ENCODE data around the gene ALDH1L2. TPM values are rescaled to one million over a fixed set of nuclear protein-coding genes. Genes with fewer than 3 reads are reported as not detected.

ALDH1L2 gene
- total RNA-seq, 1 experiment from 2014 or later: 1.9 TPM

GRCh38 chr12:105024928-105025327 lies 59.3 kb downstream of the ALDH1L2 start:
- no peak overlapping the region for H3K14ac ChIP-seq (ENCODE audit: insufficient read depth, low read length)
- H3K79me2 ChIP-seq (ENCODE audit: insufficient read depth, low read length): no peaks in the 10 kb centered on the region
- no peak overlapping the region for H2BK20ac ChIP-seq (ENCODE audit: low read depth, low read length, poor library complexity, severe bottlenecking)
- H3K23ac ChIP-seq (ENCODE audit: insufficient read length, low read depth, low read length): no peak overlapping the region
- peaks cover 7 to 8% of the 10 kb centered on the region in 2 experiments; a peak in 3 of 4 replicates for H3K4me1 Mint-ChIP-seq
- H2AK5ac ChIP-seq (ENCODE audit: insufficient read length, low read length): no peak overlapping the region
- no peak overlapping the region for H4K8ac ChIP-seq (replicated peaks; ENCODE audit: insufficient read length, low read depth, low read length)
- H3K9ac ChIP-seq (ENCODE audit: extremely low read depth, insufficient read length, low read length): no peak overlapping the region
- H3K4me2 ChIP-seq (ENCODE audit: insufficient read depth, insufficient read length, low read length): no peak overlapping the region
- no peak overlapping the region for H4K91ac ChIP-seq (ENCODE audit: insufficient read length, low read depth, low read length)
- no peaks in the 10 kb centered on the region for H3K4me1 ChIP-seq (ENCODE audit: insufficient read depth, low read length)
- no peak overlapping the region for H2BK15ac ChIP-seq (ENCODE audit: low read depth, low read length)
- DNase-seq: no peak
- no peak overlapping the region for H3K18ac ChIP-seq (ENCODE audit: insufficient read length, low read depth, low read length)
- H3K27me3 Mint-ChIP-seq (ENCODE audit: low read depth): no peaks in the 10 kb centered on the region
- no peak overlapping the region for H3K4ac ChIP-seq (ENCODE audit: low read depth, low read length)
- no peaks in the 10 kb centered on the region for H3K27me3 ChIP-seq (ENCODE audit: insufficient read depth, low read length)
- H4K20me1 ChIP-seq (ENCODE audit: control insufficient read depth, insufficient read depth, insufficient read length): no peaks in the 10 kb centered on the region
- no peaks in the 10 kb centered on the region for H3K79me1 ChIP-seq (ENCODE audit: insufficient read depth, low read depth, low read length, poor library complexity, severe bottlenecking)
- H2BK5ac ChIP-seq (ENCODE audit: insufficient read length, low read length): no peak overlapping the region
- H3T11ph ChIP-seq (ENCODE audit: low read length): no peak overlapping the region
- no peak overlapping the region for H2BK12ac ChIP-seq (ENCODE audit: insufficient read length, low read depth, low read length)
- H3K56ac ChIP-seq (ENCODE audit: insufficient read length, low read depth, low read length): no peak overlapping the region
- H2BK120ac ChIP-seq (ENCODE audit: low read depth, low read length, poor library complexity, severe bottlenecking): no peak overlapping the region
- H3K27ac ChIP-seq (ENCODE audit: insufficient read length, low read depth, low read length): no peak overlapping the region
- H3K9me3 ChIP-seq (ENCODE audit: control insufficient read depth, low read depth, low read length): no peaks in the 10 kb centered on the region
- WGBS (ENCODE audit: extremely low coverage, insufficient read length, low lambda C conversion rate): no CpG with 5 or more reads among the region's 2 CpGs
- no peaks in the 10 kb centered on the region for H3K23me2 ChIP-seq (ENCODE audit: insufficient read length, low read depth, low read length, poor library complexity, severe bottlenecking)
- TF ChIP-seq CTCF (conservative IDR thresholded peaks at IDR 0.05): no peak
- no peak overlapping the region for H3K4me3 Mint-ChIP-seq
- H2AFZ ChIP-seq (ENCODE audit: low read length): no peak overlapping the region
- no peaks in the 10 kb centered on the region for H3K9me3 Mint-ChIP-seq
- no peak overlapping the region for H4K5ac ChIP-seq (ENCODE audit: insufficient read length, low read depth, low read length)
- H3K36me3 Mint-ChIP-seq (ENCODE audit: insufficient read depth in 1 of 3, low read depth in 3 of 3): no peaks in the 10 kb centered on the region
- no peak overlapping the region for H3K27ac Mint-ChIP-seq

Data from H9 (cell line).